ENCODE data around the gene PRPF4. TPM values are rescaled to one million over a fixed set of nuclear protein-coding genes. Genes with fewer than 3 reads are reported as not detected.

PRPF4 gene
- total RNA-seq, 1 experiment from 2014 or later, result 32.4 TPM

GRCh38 chr9:113275157-113276131 lies at the start of gene PRPF4, which contains the start of gene CDC26 (continued):
- TF ChIP-seq ERG (CRISPR knock-in tag; IDR thresholded peaks at IDR 0.05) (0 out of 2 replicates have a peak, but pooled peaks have one; percentile 25), ETV6 (CRISPR knock-in tag; IDR thresholded peaks at IDR 0.05) (peak; percentile 58; the same call in 1 of the 2 replicates), ZNF416 (CRISPR knock-in tag; IDR thresholded peaks at IDR 0.05) (no peak), ZBTB43 (CRISPR knock-in tag; IDR thresholded peaks at IDR 0.05) (no peak), NFATC4 (CRISPR knock-in tag; IDR thresholded peaks at IDR 0.05) (no peak), NFE2L1 (CRISPR knock-in tag; IDR thresholded peaks at IDR 0.05) (no peak), RORB (CRISPR knock-in tag; IDR thresholded peaks at IDR 0.05) (no peak), E2F1 (CRISPR knock-in tag; IDR thresholded peaks at IDR 0.05) (no peak), ZNF425 (CRISPR knock-in tag; conservative IDR thresholded peaks at IDR 0.05) (no peak), PRDM15 (CRISPR knock-in tag; IDR thresholded peaks at IDR 0.05) (no peak), HMGXB4 (CRISPR knock-in tag; IDR thresholded peaks at IDR 0.05) (0 out of 2 replicates have a peak, but pooled peaks have one; percentile 23), MXD4 (CRISPR knock-in tag; IDR thresholded peaks at IDR 0.05; ENCODE audit: borderline replicate concordance) (no peak), JAZF1 (CRISPR knock-in tag; IDR thresholded peaks at IDR 0.05) (no peak), TCF7 (CRISPR knock-in tag; IDR thresholded peaks at IDR 0.05; ENCODE audit: low read depth) (no peak), ZSCAN18 (CRISPR knock-in tag; IDR thresholded peaks at IDR 0.05) (no peak), CBFB (CRISPR knock-in tag; IDR thresholded peaks at IDR 0.05; ENCODE audit: low read depth) (no peak), NR2C2 (CRISPR knock-in tag; IDR thresholded peaks at IDR 0.05) (peak; percentile 81), HMGA2 (CRISPR knock-in tag; IDR thresholded peaks at IDR 0.05) (no peak), FOXP4 (CRISPR knock-in tag; IDR thresholded peaks at IDR 0.05) (no peak), ZNF317 (CRISPR knock-in tag; IDR thresholded peaks at IDR 0.05; ENCODE audit: borderline replicate concordance, low read depth) (no peak), SMAD3 (CRISPR knock-in tag; IDR thresholded peaks at IDR 0.05; ENCODE audit: borderline replicate concordance) (no peak; the same call in 1 of the 2 replicates), ZNF138 (CRISPR knock-in tag; conservative IDR thresholded peaks at IDR 0.05) (no peak), CREB1 (CRISPR knock-in tag; IDR thresholded peaks at IDR 0.05) (peak; percentile 56; the same call in 1 of the 2 replicates)

Data from WTC11 (cell line).